ENCODE data around the gene ATP6V0B.

The ATP6V0B gene

DNA sequence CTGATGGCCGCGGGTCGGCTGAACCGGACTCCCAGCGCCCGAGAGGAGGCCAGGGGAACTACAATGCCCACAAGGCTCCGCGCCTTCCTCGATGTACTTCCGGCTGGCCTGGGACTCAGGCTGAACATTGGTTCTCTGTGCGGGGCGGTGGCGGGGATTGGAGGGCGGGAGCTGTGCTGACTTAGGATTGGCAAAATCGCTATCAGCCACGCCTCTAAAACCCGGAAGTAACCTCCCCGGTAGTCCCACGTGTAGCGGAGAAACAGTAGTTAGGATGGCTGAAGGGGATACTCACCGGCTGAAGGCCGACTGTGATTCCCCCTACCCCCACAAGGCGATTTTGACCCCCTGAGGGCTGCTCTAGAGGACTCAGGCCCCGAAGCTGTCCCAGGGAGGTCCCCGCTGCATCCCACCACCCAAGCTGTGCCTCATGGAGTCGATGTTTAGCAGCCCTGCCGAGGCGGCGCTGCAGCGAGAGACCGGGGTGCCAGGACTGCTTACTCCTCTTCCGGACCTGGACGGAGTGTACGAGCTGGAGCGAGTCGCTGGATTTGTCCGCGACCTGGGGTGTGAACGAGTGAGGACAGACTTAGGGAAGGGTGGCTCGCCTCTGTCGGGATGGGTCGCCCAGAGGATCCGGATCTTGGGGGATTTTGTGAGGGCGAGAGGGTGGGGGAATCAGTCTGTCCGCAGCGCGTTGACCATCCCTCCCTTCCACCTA lies 4.9 kb upstream of the ATP6V0B start, which contains the start of gene DPH2:
TSS of gene DPH2 (plus strand) at position 265 of the 721 bp plus-strand sequence. CDS start at position 431, 166 bp downstream.
- DNase-seq (ENCODE audit: low read depth), result peak; percentile 93

DNA sequence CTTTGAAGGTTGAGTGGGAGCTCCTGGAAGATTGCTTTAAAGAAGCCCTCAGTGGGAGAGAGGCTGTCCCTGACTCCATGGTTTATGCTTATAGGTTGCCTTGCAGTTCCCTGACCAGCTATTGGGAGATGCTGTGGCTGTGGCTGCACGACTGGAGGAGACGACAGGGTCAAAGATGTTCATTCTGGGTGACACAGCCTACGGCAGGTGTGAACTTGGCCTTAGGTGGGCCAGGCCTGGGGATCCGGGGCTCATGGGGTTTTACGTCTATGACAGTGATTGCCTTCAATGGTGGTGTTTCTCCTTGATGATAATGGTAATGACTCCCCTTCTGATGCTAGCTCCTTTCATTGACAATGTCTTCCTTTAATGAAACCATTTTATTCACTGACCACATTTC lies 4.3 kb upstream of the ATP6V0B start:
- DNase-seq (ENCODE audit: low read depth), result no peak

DNA sequence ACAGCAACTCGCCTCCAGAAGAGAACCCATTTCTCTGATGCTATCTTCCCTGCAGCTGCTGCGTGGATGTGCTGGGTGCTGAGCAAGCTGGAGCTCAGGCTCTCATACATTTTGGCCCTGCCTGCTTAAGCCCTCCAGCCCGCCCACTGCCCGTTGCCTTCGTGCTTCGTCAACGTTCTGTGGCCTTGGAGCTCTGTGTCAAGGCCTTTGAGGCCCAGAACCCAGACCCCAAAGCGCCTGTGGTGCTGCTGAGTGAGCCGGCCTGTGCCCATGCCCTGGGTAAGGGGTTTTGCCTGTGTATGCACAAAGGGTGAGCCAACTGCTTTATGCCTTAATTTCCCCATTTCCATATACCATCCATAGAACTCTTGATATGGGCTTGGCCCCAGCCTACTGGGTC lies 3.8 kb upstream of the ATP6V0B start:
- DNase-seq (ENCODE audit: low read depth), result no peak

DNA sequence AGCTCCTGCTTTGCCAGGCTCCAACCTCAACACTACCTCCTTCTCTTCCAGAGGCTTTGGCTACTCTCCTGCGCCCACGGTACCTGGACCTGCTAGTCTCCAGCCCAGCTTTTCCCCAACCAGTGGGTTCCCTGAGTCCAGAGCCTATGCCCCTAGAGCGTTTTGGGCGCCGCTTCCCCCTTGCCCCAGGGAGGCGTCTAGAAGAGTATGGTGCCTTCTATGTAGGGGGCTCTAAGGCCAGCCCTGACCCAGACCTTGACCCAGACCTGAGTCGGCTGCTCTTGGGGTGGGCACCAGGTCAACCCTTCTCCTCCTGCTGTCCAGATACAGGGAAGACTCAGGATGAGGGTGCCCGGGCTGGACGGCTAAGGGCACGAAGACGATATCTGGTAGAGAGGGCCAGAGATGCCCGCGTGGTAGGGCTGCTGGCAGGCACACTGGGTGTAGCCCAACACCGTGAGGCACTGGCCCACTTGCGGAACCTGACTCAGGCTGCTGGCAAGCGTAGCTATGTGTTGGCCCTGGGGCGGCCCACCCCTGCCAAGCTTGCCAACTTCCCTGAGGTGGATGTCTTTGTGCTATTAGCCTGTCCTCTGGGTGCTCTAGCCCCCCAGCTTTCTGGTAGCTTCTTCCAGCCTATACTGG lies 3.3 kb upstream of the ATP6V0B start:
- no peak for DNase-seq (ENCODE audit: low read depth)

DNA sequence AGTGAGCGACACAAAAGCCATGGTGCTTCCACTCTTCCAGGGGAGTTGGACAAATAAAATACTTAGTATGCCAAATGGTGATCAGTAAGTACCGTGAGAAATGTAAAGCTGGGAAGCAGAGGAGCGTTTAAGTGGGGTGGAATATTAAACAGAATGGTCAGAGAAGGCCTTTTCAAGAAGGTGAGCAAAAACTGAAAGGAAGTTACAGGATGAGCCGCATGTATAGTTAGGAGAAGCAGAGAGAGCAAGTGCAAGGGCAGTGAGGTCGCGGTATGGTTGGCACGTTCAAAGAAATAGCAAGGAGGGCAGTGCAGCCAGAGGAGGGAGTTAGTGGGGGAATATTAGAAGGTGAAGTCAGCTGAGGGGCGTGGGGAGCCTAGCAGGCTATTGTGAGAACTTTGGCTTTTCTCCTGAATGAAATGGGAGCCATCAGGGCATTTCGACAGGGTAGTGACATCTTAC lies 748 bp upstream of the ATP6V0B start:
- no peak for DNase-seq (ENCODE audit: low read depth)

DNA sequence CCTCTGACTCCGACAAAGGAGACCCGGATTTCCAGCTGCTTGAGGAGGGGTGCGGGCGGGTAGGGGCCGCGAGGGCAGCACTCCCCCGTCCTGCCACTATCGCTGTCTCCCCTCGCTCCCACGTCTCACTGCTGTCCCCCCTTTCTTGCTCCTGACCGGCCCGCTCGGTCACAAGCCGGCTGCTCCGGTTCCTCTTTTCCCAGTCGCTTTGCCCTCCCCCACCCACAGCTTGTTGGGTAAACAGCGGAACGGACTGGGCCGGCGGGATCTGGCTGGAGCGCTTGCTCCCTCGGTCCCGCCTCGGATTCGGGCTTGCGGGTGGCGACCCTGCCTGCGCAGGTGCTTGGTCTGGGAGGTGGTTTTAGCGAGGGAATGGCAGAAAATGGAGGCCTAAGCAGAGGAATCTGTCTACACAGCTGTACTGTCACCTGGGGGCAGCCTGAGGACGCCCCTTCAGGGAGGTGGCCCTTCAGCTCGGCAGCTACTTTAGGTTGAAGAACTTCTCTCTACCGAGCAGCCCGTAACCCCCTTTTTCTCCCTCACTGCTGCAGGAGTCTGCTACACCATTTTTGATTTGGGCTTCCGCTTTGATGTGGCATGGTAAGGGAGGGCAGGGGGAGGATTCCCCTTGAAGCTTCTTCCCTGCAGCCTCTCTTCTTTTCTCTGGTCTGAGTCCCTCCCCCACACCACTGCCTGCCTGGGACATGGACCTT lies 645 bp downstream of the ATP6V0B start:
- DNase-seq (ENCODE audit: low read depth), result no peak

DNA sequence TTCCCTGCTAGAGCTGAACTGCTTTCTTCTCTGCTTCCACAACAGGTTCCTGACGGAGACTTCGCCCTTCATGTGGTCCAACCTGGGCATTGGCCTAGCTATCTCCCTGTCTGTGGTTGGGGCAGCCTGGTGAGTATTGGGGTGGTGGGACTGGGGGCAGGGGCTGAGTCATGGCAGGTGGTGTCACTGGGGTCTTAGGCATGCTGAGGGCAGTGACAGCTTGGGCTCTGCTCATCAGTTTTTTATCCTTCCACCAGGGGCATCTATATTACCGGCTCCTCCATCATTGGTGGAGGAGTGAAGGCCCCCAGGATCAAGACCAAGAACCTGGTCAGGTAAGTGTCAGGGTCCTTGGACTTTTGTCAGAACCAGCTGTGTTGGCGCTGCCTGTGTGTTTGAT lies 1.3 kb downstream of the ATP6V0B start:
- DNase-seq (ENCODE audit: low read depth), result no peak

DNA sequence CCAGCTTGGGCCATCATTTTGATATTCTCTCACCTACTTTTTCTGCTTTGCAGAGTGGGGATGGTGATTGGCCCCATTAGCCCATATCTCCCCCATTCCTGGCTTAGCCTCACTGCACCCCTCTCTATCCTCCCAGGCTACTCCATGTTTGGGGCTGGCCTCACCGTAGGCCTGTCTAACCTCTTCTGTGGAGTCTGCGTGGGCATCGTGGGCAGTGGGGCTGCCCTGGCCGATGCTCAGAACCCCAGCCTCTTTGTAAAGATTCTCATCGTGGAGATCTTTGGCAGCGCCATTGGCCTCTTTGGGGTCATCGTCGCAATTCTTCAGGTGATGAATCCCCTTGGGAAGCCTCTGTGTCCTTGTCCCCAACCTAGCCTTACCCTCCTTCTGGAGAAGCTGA lies 2.1 kb downstream of the ATP6V0B start:
- no peak for DNase-seq (ENCODE audit: low read depth)

DNA sequence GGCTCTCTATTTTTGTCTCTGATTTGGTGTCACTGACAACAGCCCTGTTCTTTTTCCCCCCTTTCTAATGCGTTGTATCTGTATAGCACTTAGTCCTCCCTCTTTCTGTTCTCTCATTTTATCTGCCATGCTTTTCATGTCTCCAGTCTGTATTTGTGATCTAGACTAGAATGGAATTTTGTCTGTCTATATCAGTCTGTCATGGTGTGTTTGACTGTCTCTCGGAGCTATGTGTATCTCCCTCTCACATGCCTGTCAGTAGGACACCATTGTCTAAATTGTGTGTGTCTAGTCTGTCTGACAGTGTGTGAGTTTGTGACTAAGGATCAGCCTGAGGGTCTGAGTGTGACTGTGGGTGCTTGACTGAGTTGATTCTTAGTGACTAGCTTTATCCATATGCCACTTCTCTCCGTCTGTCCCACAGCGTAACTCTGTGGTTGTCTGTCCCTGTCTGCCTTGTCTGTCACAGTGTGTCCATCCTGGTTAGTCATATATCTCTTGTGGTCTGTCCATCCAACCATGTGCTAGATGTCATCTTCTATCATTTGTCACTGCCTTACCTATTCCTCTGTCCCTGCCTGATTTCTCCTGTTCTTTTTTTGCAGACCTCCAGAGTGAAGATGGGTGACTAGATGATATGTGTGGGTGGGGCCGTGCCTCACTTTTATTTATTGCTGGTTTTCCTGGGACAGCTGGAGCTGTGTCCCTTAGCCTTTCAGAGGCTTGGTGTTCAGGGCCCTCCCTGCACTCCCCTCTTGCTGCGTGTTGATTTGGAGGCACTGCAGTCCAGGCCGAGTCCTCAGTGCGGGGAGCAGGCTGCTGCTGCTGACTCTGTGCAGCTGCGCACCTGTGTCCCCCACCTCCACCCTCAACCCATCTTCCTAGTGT lies 2.9 kb downstream of the ATP6V0B start:
- no peak for DNase-seq (ENCODE audit: low read depth)

DNA sequence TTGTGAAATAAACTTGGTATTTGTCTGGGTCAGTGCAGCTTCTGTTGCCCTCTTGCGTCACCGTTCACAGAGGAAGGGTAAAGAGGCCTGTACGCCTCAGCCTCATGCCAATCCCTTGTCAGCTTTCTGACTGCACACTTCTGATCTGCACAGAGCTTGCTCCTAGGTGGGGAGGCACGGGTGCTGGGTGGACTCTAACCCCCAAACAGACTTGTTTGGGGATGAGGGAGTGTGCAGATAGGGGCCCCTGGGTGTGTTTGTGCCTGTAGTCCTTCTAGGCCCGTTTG lies 3.4 kb downstream of the ATP6V0B start:
- DNase-seq (ENCODE audit: low read depth), result no peak

DNA sequence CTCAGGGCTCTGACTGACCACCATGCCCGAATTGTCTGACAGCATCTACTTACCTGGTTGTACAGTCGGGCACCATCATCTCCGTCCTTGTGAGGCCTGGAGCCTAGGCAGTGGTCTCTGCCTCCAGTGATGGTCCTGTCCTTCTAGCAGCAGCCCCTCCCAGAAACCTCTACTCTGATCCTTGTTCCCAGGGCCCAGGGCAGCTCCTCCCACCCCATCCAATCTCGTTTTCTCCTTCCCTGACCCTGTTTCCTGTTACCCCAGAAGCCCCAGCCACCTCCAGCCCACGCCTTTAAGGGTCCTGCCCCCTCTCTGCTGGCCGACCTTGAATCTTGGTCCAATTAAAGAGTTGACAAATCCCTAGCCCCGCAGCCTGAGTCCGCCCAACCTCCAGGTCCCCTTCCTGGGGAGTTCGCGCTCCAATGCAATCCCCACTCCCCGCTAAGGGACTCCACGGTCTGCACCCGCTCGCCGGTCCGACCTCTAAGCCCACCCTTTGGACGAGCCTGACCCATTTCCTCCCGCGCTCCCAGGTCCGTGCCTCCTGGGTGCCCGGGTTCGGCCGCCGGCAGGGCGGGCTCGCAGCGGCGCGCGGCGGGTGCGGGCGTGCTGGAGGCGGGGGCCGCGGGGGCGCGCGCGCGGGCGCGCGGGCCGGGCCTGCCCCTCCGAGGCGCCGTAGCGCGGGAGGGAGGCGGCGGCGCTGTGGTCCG lies 3.9 kb downstream of the ATP6V0B start, which contains the start of gene B4GALT2:
TSS of gene B4GALT2 (plus strand) at position 660 of the 710 bp plus-strand sequence. CDS start 1,951 bp downstream, outside the sequence.
- DNase-seq (ENCODE audit: low read depth), result peak; percentile 56

DNA sequence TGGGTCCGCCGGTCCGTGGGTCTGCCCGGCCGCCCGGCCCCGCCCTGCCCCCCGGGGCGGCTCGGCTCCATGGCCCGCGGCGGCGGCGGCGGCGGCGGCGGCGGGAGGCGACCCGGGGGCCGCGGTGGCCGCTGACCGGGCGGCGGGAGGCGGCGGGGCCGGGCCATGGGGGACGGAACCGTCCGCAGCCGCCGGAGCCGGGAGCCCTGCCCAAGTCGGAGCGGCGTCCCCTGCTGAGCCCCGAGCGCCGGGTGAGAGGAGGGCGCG lies 4.4 kb downstream of the ATP6V0B start:
- DNase-seq (ENCODE audit: low read depth), result no peak

DNA sequence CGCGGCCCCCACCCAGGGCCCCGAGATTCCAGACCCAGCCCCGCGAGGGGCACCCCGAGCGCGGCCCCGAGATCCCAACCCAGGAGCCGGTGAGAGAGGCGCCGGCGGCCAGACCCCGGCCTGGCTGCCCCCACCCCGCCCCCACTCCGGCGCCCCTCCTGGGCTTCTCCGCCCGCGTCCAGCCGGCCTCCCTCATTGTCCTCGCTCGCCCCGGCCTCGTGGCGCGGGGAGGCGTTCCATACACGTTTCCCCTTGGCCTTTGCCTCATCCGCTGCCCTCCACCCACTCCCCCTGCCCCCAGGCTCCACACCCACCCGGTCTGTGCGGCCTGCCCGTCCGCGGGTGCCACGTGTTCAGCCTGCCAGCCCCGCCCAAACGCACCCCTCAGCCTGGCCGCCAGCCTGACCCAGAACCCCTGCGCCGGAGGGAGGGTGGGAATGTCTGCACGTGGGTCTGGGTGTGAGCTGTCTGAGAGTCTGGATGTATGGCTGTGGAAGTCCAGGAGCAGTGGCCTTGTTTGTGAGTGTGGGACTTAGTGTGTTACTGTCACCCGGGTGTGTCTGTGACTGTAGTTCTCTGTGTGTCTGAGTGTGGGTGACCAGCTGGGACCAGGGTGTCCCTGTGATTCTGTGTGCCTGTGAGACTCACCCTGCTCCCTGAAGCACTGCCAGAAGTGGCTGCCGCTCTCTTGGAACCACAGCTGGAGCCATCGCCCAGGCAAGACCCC lies 4.9 kb downstream of the ATP6V0B start:
- peak; percentile 35 for DNase-seq (ENCODE audit: low read depth)

DNA sequence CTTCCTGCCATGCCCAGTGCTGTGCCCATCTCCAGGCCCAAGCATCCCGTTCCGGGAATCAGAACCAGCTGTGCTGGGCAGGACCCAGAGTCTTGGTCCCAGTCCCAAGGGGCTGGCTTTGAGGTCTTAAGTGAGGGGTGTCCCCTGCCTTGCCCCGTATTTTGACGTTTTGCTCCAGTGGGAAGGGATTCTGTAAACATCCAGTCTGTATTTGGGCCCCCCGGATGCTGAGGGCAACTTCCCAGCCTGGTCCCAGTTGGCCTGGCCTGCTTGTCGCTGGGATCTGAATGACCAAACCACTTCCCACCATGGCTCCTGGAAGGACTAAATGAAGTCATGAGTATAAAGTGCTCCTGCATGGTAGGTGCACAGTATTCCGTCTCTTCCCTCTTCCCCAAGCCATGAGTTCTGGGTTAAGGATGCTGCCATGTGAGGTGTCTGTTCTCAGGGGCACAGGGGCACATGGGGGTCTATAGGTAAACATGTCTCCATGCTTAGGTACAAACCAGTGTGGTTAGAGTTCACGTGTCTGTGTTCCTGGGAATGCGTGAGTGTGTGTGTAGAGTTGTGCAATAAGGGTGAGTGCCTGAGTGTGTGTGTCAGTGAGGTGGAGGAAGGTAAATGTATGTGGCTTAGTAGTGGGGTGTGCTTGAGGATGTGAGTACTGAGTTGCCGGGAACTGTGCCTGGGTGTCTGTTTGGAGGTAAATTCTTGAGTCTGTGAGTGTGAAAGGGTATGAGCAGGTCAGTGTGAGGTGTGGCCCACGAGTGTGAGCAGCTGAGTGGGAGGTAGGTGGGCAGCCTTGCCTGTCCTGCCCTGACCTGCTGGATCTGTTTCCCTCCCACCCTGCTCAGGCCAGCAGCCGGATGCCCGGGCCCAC lies 5.7 kb downstream of the ATP6V0B start:
- no peak for DNase-seq (ENCODE audit: low read depth)

DNA sequence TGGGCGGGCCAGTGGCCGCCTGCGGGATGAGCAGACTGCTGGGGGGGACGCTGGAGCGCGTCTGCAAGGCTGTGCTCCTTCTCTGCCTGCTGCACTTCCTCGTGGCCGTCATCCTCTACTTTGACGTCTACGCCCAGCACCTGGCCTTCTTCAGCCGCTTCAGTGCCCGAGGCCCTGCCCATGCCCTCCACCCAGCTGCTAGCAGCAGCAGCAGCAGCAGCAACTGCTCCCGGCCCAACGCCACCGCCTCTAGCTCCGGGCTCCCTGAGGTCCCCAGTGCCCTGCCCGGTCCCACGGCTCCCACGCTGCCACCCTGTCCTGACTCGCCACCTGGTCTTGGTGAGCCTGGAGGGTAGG lies 6.4 kb downstream of the ATP6V0B start:
- DNase-seq (ENCODE audit: low read depth), result no peak

DNA sequence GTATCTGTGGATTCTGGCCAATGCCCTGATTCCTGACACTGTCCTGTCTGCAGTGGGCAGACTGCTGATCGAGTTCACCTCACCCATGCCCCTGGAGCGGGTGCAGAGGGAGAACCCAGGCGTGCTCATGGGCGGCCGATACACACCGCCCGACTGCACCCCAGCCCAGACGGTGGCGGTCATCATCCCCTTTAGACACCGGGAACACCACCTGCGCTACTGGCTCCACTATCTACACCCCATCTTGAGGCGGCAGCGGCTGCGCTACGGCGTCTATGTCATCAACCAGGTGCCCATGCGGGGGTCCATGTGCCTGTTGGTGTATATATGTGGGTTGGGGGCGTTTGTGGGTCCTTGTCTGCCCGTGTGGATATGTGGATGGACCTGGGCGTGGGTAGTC lies 6.9 kb downstream of the ATP6V0B start:
- no peak for DNase-seq (ENCODE audit: low read depth)

DNA sequence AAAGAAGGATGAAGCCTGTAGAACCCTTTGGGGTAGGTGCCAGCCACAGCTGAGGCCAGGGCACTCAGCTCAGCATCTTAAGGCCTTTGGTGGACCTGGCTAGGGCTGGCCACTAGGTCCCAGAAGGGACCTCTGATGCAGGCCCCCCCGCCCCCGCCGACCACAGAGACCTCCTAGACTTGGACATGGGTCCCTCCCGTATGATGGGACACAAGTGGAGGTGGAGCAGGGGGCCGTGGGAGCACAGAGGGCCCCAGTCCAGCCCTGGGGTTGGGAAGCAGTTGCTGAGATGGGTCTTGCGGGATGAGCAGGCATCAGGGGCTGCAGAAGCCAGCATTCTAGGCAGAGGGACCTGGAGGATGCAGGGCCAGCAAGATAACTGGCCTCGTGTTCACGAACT lies 7.5 kb downstream of the ATP6V0B start:
- DNase-seq (ENCODE audit: low read depth), result no peak

DNA sequence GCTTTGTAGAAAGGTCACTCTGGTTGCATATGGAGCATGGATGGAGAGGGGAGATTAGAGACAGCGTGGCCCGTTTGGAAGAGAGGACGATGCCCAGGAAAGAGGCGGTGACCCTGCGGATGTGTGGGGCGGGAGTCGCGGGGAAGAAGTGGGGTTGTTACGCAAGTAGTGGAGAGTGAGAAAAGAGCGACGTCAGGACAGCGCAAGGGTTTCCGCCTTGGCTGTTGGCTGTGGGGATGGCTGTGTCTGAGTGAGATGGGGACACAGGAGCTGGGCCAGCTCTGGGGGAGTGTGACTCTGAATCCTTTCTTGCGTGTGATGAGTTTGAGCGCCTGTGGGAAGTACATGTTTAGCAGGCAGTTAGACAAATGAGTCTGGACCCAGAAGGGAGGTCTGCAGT lies 8.0 kb downstream of the ATP6V0B start:
- no peak for DNase-seq (ENCODE audit: low read depth)

DNA sequence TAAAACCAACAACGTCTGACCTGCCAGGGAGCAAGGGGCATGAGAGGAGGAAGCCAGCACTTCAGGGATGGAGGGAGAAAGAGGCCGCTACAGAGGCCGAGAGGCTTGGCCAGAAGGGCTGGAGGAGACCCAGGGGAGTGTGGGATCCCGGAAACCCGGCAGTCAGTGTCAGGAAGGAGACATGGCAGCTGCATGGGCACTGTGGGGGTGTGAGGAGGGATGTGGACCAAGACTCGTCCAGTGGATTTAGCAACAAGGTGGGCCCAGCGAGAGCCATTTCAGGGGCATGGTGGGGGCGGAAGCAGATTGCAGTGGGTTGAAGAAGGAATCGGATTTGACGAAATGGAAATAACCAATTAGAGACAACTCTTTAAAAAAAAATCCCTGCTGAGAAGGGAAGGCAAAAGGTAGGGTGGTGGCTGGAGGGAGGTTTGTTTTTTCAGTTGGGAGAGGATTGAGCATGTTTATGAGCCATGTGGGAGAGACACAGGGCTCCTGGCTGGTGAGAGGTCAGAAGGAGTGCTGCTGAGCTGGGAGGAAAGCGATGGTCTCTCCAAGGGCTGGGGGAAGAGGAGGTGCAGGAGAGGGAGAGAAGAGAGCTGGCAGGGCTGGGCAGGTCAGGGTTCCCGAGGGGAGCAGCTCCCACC lies 8.6 kb downstream of the ATP6V0B start:
- no peak for DNase-seq (ENCODE audit: low read depth)

DNA sequence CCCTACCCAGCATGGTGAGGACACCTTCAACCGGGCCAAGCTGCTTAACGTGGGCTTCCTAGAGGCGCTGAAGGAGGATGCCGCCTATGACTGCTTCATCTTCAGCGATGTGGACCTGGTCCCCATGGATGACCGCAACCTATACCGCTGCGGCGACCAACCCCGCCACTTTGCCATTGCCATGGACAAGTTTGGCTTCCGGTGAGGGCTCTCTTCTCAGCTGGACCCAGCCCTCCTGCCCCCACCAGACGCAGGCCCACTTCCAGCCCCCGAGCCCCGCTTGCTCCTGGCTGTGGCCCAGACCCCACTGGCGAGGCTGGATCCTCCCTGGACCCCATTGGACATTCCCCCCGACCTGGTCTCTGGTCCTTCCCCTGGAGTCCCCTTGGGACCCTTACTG lies 10.1 kb downstream of the ATP6V0B start:
- no peak for DNase-seq (ENCODE audit: low read depth)

Measured in activated T-cell treated with anti-CD3 and anti-CD28 coated beads for 48 hours (primary cell).